ENCODE results near the gene GPATCH2.
"Not testable (repeated sequence)": the region's sequence is repeated elsewhere in the genome, so short reads cannot be mapped to it uniquely, and the experiment has no call there.

The GPATCH2 gene

GRCh38 chr1:217433664-217434063 lies 197.2 kb downstream of the GPATCH2 start:
- no peak for DNase-seq

GRCh38 chr1:217432339-217432738 lies 198.6 kb downstream of the GPATCH2 start:
- no peak for DNase-seq

GRCh38 chr1:217431395-217431794 lies 199.5 kb downstream of the GPATCH2 start:
- no peak for DNase-seq

GRCh38 chr1:217425422-217425821 lies 205.5 kb downstream of the GPATCH2 start:
- no peak for DNase-seq

- DNase-seq = no peak
Measured at GRCh38 chr1:217419194-217419551, 211.7 kb downstream of the GPATCH2 start.

GRCh38 chr1:217418269-217419193 lies 212.4 kb downstream of the GPATCH2 start:
- no peak for DNase-seq

- DNase-seq = no peak
Measured at GRCh38 chr1:217417363-217417762, 213.5 kb downstream of the GPATCH2 start.

- DNase-seq = no peak
Measured at GRCh38 chr1:217407534-217408001, 223.3 kb downstream of the GPATCH2 start.

GRCh38 chr1:217403026-217403720 lies 227.7 kb downstream of the GPATCH2 start:
- no peak for DNase-seq

- no peak for DNase-seq
Measured at GRCh38 chr1:217402301-217402700, 228.6 kb downstream of the GPATCH2 start.

- no peak for DNase-seq
Measured at GRCh38 chr1:217393896-217394295, 237.0 kb downstream of the GPATCH2 start.

- no peak for DNase-seq
Measured at GRCh38 chr1:217392441-217392840, 238.4 kb downstream of the GPATCH2 start.

GRCh38 chr1:217389895-217390294 lies 241.0 kb downstream of the GPATCH2 start:
- no peak for DNase-seq

- no peak for DNase-seq
Measured at GRCh38 chr1:217388522-217389065, 242.3 kb downstream of the GPATCH2 start.

GRCh38 chr1:217381773-217382172 lies 249.1 kb downstream of the GPATCH2 start:
- not testable (repeated sequence) for DNase-seq

- DNase-seq = not testable (repeated sequence)
Measured at GRCh38 chr1:217379804-217380203, 251.1 kb downstream of the GPATCH2 start.

- DNase-seq = no peak
Measured at GRCh38 chr1:217379336-217379735, 251.6 kb downstream of the GPATCH2 start.

All from NCI-H2107 (cell line).